NCI-H748 treated with DMSO at 0.1 percent for 48 hours (cell line): ENCODE results near the gene WDR76.
A peak's percentile ranks its signal among the peaks of the same experiment; 100 is the strongest.
"Not testable (repeated sequence)": the region's sequence is repeated elsewhere in the genome, so short reads cannot be mapped to it uniquely, and the experiment has no call there.

Experiments
- DNase-seq: peaks from one replicate; lab custom pipeline; 2025; lab: John Stamatoyannopoulos, UW

Gene WDR76

GRCh38 chr15:43821505-43821904 lies 5.3 kb upstream of the WDR76 start:
- no peak for DNase-seq

GRCh38 chr15:43824302-43825246 lies 2.2 kb upstream of the WDR76 start, which contains the start of gene MFAP1:
TSS of gene MFAP1 (minus strand) at chr15:43824690. CDS start at chr15:43824569, 121 bp downstream.
- DNase-seq, result peak; percentile 93

- DNase-seq, result not testable (repeated sequence)
Observed at GRCh38 chr15:43825305-43825704, 1.5 kb upstream of the WDR76 start.

- DNase-seq, result no peak
Observed at GRCh38 chr15:43826029-43826507, 734 bp upstream of the WDR76 start.

GRCh38 chr15:43828061-43828657 lies 1.4 kb downstream of the WDR76 start:
- DNase-seq, result no peak

- not testable (repeated sequence) for DNase-seq
Observed at GRCh38 chr15:43829951-43830540, 3.2 kb downstream of the WDR76 start.

GRCh38 chr15:43830691-43831275 lies 4.0 kb downstream of the WDR76 start:
- not testable (repeated sequence) for DNase-seq

- not testable (repeated sequence) for DNase-seq
Observed at GRCh38 chr15:43831519-43832052, 4.8 kb downstream of the WDR76 start.

GRCh38 chr15:43832485-43832884 lies 5.7 kb downstream of the WDR76 start:
- not testable (repeated sequence) for DNase-seq

- no peak for DNase-seq
Observed at GRCh38 chr15:43845421-43845820, 18.6 kb downstream of the WDR76 start.

- DNase-seq, result no peak
Observed at GRCh38 chr15:43851251-43851650, 24.4 kb downstream of the WDR76 start.

- no peak for DNase-seq
Observed at GRCh38 chr15:43852607-43853006, 25.8 kb downstream of the WDR76 start.

GRCh38 chr15:43854801-43855200 lies 28.0 kb downstream of the WDR76 start:
- DNase-seq, result no peak

GRCh38 chr15:43859546-43859945 lies 32.7 kb downstream of the WDR76 start:
- DNase-seq, result no peak

GRCh38 chr15:43866636-43867035 lies 39.8 kb downstream of the WDR76 start:
- not testable (repeated sequence) for DNase-seq

GRCh38 chr15:43867096-43867495 lies 40.3 kb downstream of the WDR76 start:
- no peak for DNase-seq

GRCh38 chr15:43868406-43868805 lies 41.6 kb downstream of the WDR76 start:
- no peak for DNase-seq

GRCh38 chr15:43871835-43872234 lies 45.0 kb downstream of the WDR76 start:
- no peak for DNase-seq

GRCh38 chr15:43872416-43873020 lies 45.7 kb downstream of the WDR76 start:
- DNase-seq, result peak; percentile 1

GRCh38 chr15:43873651-43874050 lies 46.8 kb downstream of the WDR76 start:
- no peak for DNase-seq

GRCh38 chr15:43876872-43877271 lies 50.1 kb downstream of the WDR76 start:
- no peak for DNase-seq
